HEK293 (cell line): ENCODE results near the gene STK32C.

ENCODE experiments used
- CTCF ChIA-PET: fragments of 350-600 bp; formaldehyde crosslinking; extraction: SDS; loops from one replicate; lab custom pipeline; 2021; ENCODE audit warnings: antibody characterized with exemption; lab: Yijun Ruan, JAX
- POLR2A ChIA-PET: fragments of 300-600 bp; formaldehyde crosslinking; extraction: SDS; loops from one replicate; lab custom pipeline; 2020; ENCODE audit warnings: antibody characterized with exemption, inconsistent platforms; lab: Yijun Ruan, JAX
- H3K27ac ChIP-seq: fragments of 200-500 bp; sonication (Bioruptor generic); 2 replicates; pipeline ENCODE4 v1.5.1; 2014; ENCODE audit warnings: low read depth, low read length, control low read depth, inconsistent platforms; ENCODE audit errors: extremely low read depth
- H3K36me3 ChIP-seq, 2 experiments: fragments of 200-500 bp in 1 of 2; sonication (Bioruptor generic) in 1 of 2; 1 replicate in 1 of 2; 2 replicates in 1 of 2; pipeline ENCODE4 v1.5.1; 2014 to 2017; ENCODE audit warnings: inconsistent platforms in 2 of 2, low read length in 2 of 2; ENCODE audit not compliant: control insufficient read depth in 2 of 2, insufficient read depth in 1 of 2
- H3K4me1 ChIP-seq: fragments of 200-500 bp; sonication (Bioruptor generic); 2 replicates; pipeline ENCODE4 v1.5.1; 2014; ENCODE audit warnings: mild to moderate bottlenecking, low read length, inconsistent platforms; ENCODE audit not compliant: control insufficient read depth, insufficient read depth
- H3K4me3 ChIP-seq: 2 replicates; pipeline ENCODE4 v1.5.1; 2011; ENCODE audit warnings: low read depth, mild to moderate bottlenecking, control low read depth, low read length, moderate library complexity
- H3K9me3 ChIP-seq: fragments of 200-500 bp; sonication (Bioruptor generic); 2 replicates; pipeline ENCODE4 v1.5.1; 2014; ENCODE audit warnings: low read depth, low read length, inconsistent platforms; ENCODE audit not compliant: control insufficient read depth, insufficient read depth
- GLIS1 ChIP-seq: fragments of 450-650 bp; formaldehyde crosslinking; IDR thresholded peaks from 2 replicates; pipeline ENCODE4 v1.5.1; 2016; ENCODE audit warnings: missing biosample characterization, missing genetic modification characterization
- ZIC2 ChIP-seq: fragments of 450-650 bp; formaldehyde crosslinking; IDR thresholded peaks from 2 replicates; pipeline ENCODE4 v1.5.1; 2016; ENCODE audit warnings: missing biosample characterization, missing genetic modification characterization
- ZNF157 ChIP-seq: fragments of 450-650 bp; formaldehyde crosslinking; IDR thresholded peaks from 2 replicates; pipeline ENCODE4 v1.5.1; 2016; ENCODE audit warnings: missing biosample characterization, missing genetic modification characterization
- ZNF248 ChIP-seq: fragments of 450-650 bp; formaldehyde crosslinking; IDR thresholded peaks from 2 replicates; pipeline ENCODE4 v1.5.1; 2017; ENCODE audit warnings: missing biosample characterization, missing genetic modification characterization
- ZNF394 ChIP-seq: fragments of 450-650 bp; formaldehyde crosslinking; IDR thresholded peaks from 2 replicates; pipeline ENCODE4 v1.5.1; 2016; ENCODE audit warnings: missing biosample characterization, missing genetic modification characterization, mild to moderate bottlenecking, moderate library complexity, borderline replicate concordance
- ZNF48 ChIP-seq: fragments of 450-650 bp; formaldehyde crosslinking; IDR thresholded peaks from 2 replicates; pipeline ENCODE4 v1.5.1; 2016; ENCODE audit warnings: missing biosample characterization, missing genetic modification characterization
- TF ChIP-seq, protein P1 (sequence below): fragments of 450-650 bp; formaldehyde crosslinking; IDR thresholded peaks from 2 replicates; pipeline ENCODE4 v1.5.1; 2016; ENCODE audit warnings: missing biosample characterization, missing genetic modification characterization, borderline replicate concordance
- TF ChIP-seq, protein P2 (sequence below): fragments of 450-650 bp; formaldehyde crosslinking; IDR thresholded peaks from 2 replicates; pipeline ENCODE4 v1.5.1; 2016; ENCODE audit warnings: missing biosample characterization, missing genetic modification characterization

STK32C gene

DNA sequence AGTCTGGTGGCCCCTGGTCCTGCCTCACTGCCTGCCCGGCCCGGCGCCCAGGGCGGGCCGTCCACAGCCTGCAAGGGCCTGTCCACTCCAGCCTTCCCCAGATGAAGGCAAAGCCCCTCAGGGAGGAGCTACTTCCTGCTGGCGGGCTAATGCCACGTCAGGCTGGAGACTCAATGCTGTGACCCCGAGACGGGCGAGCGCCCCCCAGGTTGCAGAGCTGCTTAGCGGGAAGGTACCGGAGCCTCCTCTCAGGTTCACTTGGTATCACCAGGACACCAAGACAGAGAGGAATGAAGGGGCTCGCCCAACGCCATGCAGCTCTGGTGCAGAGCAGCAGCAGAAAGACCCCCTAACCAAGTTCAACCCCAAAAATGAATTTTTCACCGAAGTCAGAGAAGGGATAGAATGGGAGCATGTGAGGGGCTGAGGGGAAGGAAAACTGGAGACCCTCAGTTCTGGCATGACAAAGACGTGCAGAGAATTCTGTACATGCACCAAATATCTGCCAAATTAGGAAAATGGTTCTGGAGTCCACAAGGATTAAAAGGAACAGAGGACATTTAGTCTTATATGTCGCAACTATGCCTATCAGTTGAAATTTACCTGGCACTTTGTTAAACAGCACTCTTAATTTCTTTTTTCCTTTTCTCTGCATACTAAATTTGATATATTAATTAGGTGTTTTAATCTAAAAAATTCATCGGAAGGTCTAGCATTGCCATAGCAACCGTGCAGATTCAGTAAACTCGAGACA is 2.8 kb downstream of the STK32C start (continued):
- TF ChIP-seq, protein P1, sequence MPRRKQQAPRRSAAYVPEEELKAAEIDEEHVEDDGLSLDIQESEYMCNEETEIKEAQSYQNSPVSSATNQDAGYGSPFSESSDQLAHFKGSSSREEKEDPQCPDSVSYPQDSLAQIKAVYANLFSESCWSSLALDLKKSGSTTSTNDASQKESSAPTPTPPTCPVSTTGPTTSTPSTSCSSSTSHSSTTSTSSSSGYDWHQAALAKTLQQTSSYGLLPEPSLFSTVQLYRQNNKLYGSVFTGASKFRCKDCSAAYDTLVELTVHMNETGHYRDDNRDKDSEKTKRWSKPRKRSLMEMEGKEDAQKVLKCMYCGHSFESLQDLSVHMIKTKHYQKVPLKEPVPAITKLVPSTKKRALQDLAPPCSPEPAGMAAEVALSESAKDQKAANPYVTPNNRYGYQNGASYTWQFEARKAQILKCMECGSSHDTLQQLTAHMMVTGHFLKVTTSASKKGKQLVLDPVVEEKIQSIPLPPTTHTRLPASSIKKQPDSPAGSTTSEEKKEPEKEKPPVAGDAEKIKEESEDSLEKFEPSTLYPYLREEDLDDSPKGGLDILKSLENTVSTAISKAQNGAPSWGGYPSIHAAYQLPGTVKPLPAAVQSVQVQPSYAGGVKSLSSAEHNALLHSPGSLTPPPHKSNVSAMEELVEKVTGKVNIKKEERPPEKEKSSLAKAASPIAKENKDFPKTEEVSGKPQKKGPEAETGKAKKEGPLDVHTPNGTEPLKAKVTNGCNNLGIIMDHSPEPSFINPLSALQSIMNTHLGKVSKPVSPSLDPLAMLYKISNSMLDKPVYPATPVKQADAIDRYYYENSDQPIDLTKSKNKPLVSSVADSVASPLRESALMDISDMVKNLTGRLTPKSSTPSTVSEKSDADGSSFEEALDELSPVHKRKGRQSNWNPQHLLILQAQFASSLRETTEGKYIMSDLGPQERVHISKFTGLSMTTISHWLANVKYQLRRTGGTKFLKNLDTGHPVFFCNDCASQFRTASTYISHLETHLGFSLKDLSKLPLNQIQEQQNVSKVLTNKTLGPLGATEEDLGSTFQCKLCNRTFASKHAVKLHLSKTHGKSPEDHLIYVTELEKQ (tag by site-specific recombination): no peak
- TF ChIP-seq, protein P2, sequence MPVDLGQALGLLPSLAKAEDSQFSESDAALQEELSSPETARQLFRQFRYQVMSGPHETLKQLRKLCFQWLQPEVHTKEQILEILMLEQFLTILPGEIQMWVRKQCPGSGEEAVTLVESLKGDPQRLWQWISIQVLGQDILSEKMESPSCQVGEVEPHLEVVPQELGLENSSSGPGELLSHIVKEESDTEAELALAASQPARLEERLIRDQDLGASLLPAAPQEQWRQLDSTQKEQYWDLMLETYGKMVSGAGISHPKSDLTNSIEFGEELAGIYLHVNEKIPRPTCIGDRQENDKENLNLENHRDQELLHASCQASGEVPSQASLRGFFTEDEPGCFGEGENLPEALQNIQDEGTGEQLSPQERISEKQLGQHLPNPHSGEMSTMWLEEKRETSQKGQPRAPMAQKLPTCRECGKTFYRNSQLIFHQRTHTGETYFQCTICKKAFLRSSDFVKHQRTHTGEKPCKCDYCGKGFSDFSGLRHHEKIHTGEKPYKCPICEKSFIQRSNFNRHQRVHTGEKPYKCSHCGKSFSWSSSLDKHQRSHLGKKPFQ (tag by site-specific recombination): no peak
- TF ChIP-seq ZNF248 (tag by site-specific recombination): no peak
- no peak for TF ChIP-seq ZNF394 (tag by site-specific recombination)
- no peak for TF ChIP-seq ZNF48

DNA sequence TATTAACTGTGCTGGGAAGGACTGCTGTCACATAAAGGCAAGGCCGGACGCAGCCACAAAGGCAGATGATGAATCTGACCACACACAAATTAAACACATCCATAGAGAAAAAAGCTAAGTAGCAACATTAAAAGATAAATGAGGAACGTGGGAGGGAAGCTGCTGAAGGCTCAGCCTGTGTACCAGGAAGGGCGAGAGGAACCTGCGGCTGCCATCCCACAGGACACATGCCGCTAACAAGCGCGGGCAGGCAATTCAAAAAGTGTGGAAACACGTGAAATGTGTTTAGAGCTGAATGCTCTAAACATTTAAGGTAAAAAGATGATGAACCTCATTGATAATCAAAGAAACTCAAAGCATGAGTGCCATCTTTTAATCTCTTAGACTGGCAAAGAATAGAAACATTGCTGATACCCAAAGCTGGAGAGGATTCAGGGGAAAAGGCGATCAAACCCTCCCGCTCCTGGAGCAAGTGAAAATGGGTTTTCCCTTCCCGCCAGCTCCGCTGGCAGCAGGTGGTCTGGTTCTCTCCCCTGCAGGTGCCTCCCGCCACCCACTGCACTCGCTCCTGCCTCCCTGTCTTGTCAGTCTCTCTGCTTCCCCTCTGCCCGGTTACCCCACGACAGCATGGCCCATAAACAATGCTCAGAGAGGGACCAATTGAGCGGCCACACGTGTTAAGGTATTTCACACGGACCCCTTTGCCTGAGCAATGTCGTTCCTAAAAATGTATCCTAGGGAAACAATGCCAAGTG is 4.2 kb downstream of the STK32C start:
- no peaks in the 10 kb centered on the region for H3K36me3 ChIP-seq
- no peak overlapping the region for H3K4me3 ChIP-seq
- no peaks in the 10 kb centered on the region; the same call in 1 of the 2 replicates for H3K4me1 ChIP-seq
- ChIA-PET CTCF (no interaction called here), POLR2A (interaction anchor here (1.1 kb wide), 1 partner anchor 28 kb away, joined by 3 read pairs; no protein-coding TSS in a partner anchor)
- no peak overlapping the region for H3K27ac ChIP-seq
- no peak for TF ChIP-seq ZNF157 (tag by site-specific recombination)
- TF ChIP-seq ZIC2: 0 out of 2 replicates have a peak, but pooled peaks have one; percentile 11
- no peaks in the 10 kb centered on the region; the same call in 1 of the 2 replicates for H3K9me3 ChIP-seq

DNA sequence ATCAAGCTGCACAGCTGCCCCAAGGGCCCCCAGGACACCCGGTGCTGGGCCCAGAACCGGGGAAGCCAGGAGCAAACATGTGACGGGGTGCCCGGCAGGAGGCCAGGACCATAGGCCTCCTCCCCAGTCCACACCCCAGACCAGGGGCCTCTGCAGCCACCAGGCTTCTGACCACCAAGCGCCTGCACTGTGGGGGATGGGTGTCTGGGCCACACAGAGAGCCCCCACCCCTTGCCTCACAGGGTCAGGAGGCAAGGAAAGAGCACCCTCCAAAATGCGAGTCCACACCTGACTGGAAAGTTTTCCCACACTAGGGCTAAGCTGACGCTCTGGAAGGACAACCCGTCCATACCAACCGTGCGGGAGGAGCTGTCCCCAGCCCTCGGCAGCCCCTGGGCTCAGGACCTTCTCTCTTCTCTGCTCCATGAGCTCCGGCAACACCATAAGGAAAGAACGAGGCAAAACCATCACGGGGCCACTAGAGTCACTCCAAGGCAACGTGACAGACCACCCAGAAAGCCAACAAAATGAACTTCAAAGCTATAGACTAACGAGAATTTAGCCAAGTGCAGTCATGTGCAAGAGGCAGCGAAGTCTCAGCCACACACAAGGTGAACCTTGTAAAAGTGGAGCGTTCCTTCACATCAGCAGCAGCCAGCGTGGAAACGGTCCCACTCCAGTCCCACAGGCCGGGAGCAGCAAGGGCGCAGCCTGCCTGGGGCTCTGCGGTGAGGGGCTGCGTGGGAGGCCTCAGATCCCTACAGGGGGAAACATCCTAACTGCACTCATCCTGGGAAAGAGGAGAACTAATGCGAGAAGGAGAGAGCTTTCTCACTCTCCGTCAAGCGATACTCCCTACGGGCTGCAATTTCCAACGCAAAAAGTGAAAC is 5.1 kb downstream of the STK32C start:
- Histone ChIP-seq H3K27ac (no peak overlapping the region), H3K4me1 (no peaks in the 10 kb centered on the region), H3K4me3 (no peak overlapping the region), H3K9me3 (no peaks in the 10 kb centered on the region; the same call in 1 of the 2 replicates), H3K36me3 (no peaks in the 10 kb centered on the region)
- TF ChIP-seq ZNF394 (tag by site-specific recombination): no peak
- TF ChIP-seq GLIS1 (tag by site-specific recombination): 0 out of 2 replicates have a peak, but pooled peaks have one; percentile 36
- POLR2A ChIA-PET: interaction anchor here (1.1 kb wide), 1 partner anchor 29 kb away, joined by 3 read pairs; no protein-coding TSS in a partner anchor
- CTCF ChIA-PET: no interaction called here
